ENCODE data around the gene ETFA. TPM values are rescaled to one million over a fixed set of nuclear protein-coding genes. Genes with fewer than 3 reads are reported as not detected.

Gene ETFA
- total RNA-seq, 1 experiment from 2014 or later, result 84.4 TPM

DNA sequence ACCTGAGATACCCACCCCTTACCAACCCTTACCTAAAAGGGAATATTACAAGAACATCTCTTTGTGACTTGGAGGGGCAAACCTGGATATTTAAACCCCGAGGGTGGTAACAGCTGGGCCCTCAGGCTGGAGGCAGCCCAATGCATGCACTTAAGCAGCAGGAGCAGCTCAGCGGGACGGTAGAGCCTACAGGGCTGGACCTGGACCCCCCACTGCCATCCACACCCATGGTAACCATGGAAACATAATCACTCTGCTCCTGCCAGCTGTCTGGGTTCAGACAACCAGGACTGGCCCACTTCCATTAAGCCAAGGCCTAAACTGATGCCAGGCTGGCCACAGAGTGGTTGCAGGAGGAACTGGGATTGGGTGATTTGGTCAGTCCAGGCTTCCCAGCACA is 52.8 kb downstream of the ETFA start:
- Mint-ChIP-seq H3K9me3 (peaks cover 17% of the 10 kb centered on the region), H3K36me3 (peaks cover 49% of the 10 kb centered on the region), H3K4me1 (peaks cover 9% of the 10 kb centered on the region), H3K27me3 (ENCODE audit: low read depth) (peaks cover 4% of the 10 kb centered on the region; the same call in 1 of the 2 replicates), H3K4me3 (no peak overlapping the region), H3K27ac (no peak overlapping the region)
- CTCF ChIA-PET, result interaction anchor here (0.9 kb wide), 1 partner anchor 72 kb away, joined by 3 read pairs; no protein-coding TSS in a partner anchor
- DNase-seq (ENCODE audit: low spot score) (no peak), ATAC-seq (no peak)
- POLR2A ChIA-PET, result no interaction called here
- TF ChIP-seq ZNF423 (CRISPR knock-in tag; IDR thresholded peaks at IDR 0.05), result no peak
- TF ChIP-seq, protein P1, sequence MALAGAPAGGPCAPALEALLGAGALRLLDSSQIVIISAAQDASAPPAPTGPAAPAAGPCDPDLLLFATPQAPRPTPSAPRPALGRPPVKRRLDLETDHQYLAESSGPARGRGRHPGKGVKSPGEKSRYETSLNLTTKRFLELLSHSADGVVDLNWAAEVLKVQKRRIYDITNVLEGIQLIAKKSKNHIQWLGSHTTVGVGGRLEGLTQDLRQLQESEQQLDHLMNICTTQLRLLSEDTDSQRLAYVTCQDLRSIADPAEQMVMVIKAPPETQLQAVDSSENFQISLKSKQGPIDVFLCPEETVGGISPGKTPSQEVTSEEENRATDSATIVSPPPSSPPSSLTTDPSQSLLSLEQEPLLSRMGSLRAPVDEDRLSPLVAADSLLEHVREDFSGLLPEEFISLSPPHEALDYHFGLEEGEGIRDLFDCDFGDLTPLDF (CRISPR knock-in tag; IDR thresholded peaks at IDR 0.05), result no peak

DNA sequence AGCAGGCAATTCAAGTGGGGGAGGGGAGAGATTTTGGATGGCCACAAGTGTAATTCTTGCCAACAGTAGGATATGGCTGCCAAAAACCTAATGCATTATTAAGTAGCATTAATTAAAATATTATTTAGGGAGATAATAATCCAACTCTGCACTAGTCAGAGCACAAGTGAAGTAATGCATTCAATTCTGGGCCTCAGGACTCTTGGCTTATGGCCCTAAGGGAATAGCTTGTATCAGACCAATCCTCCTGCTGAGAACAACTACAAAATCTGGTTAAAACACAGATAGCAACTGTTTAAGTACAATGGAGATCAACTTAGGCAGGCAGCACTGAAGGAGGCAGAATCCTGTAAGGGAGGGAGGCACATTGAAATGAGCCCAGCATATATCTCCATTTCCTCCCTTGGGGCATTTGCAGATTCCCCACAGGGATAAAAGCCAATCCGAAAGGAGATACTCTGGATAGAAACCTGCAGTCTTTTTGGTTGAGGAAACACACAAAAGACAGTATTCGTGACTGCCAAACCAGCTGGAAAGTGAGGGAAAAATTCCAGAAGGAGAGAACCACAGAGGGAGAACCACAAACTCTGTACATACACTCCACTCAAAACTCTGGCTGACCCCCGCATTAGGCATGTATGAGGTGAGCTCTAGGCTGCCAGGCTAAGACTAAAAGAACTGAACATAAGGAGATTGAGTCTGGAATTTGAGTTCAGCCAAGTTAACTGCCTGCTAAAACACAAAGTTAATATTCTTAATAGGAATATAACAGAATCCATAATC is 57.4 kb downstream of the ETFA start:
- DNase-seq (ENCODE audit: low spot score) (no peak), ATAC-seq (peak; percentile 99)
- CTCF ChIA-PET, result interaction anchor here (0.6 to 1.4 kb wide), 3 partner anchors 18 to 77 kb away, joined by 3 to 5 read pairs (median 3); no protein-coding TSS in a partner anchor
- Mint-ChIP-seq H3K9me3 (no peaks in the 10 kb centered on the region; the same call in 1 of the 2 replicates), H3K36me3 (peaks cover 12% of the 10 kb centered on the region), H3K27me3 (ENCODE audit: low read depth) (no peaks in the 10 kb centered on the region), H3K4me3 (no peak overlapping the region), H3K27ac (peak overlapping the region; percentile 83), H3K4me1 (peaks cover 22% of the 10 kb centered on the region)
- TF ChIP-seq MXD4 (CRISPR knock-in tag; IDR thresholded peaks at IDR 0.05; ENCODE audit: borderline replicate concordance), result no peak
- TF ChIP-seq SMAD3 (CRISPR knock-in tag; IDR thresholded peaks at IDR 0.05; ENCODE audit: borderline replicate concordance), result no peak
- TF ChIP-seq, protein P2, sequence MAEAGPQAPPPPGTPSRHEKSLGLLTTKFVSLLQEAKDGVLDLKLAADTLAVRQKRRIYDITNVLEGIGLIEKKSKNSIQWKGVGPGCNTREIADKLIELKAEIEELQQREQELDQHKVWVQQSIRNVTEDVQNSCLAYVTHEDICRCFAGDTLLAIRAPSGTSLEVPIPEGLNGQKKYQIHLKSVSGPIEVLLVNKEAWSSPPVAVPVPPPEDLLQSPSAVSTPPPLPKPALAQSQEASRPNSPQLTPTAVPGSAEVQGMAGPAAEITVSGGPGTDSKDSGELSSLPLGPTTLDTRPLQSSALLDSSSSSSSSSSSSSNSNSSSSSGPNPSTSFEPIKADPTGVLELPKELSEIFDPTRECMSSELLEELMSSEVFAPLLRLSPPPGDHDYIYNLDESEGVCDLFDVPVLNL (CRISPR knock-in tag; IDR thresholded peaks at IDR 0.05; ENCODE audit: borderline replicate concordance, low read depth), result no peak
- TF ChIP-seq TEAD4 (CRISPR knock-in tag; IDR thresholded peaks at IDR 0.05), result no peak
- no peak for TF ChIP-seq ZBTB21 (CRISPR knock-in tag; IDR thresholded peaks at IDR 0.05; ENCODE audit: borderline replicate concordance)
- no peak for TF ChIP-seq CREB1 (CRISPR knock-in tag; IDR thresholded peaks at IDR 0.05)
- TF ChIP-seq PRRX2 (CRISPR knock-in tag; IDR thresholded peaks at IDR 0.05), result no peak
- TF ChIP-seq NFE2L1 (CRISPR knock-in tag; IDR thresholded peaks at IDR 0.05), result no peak
- TF ChIP-seq, protein P3, sequence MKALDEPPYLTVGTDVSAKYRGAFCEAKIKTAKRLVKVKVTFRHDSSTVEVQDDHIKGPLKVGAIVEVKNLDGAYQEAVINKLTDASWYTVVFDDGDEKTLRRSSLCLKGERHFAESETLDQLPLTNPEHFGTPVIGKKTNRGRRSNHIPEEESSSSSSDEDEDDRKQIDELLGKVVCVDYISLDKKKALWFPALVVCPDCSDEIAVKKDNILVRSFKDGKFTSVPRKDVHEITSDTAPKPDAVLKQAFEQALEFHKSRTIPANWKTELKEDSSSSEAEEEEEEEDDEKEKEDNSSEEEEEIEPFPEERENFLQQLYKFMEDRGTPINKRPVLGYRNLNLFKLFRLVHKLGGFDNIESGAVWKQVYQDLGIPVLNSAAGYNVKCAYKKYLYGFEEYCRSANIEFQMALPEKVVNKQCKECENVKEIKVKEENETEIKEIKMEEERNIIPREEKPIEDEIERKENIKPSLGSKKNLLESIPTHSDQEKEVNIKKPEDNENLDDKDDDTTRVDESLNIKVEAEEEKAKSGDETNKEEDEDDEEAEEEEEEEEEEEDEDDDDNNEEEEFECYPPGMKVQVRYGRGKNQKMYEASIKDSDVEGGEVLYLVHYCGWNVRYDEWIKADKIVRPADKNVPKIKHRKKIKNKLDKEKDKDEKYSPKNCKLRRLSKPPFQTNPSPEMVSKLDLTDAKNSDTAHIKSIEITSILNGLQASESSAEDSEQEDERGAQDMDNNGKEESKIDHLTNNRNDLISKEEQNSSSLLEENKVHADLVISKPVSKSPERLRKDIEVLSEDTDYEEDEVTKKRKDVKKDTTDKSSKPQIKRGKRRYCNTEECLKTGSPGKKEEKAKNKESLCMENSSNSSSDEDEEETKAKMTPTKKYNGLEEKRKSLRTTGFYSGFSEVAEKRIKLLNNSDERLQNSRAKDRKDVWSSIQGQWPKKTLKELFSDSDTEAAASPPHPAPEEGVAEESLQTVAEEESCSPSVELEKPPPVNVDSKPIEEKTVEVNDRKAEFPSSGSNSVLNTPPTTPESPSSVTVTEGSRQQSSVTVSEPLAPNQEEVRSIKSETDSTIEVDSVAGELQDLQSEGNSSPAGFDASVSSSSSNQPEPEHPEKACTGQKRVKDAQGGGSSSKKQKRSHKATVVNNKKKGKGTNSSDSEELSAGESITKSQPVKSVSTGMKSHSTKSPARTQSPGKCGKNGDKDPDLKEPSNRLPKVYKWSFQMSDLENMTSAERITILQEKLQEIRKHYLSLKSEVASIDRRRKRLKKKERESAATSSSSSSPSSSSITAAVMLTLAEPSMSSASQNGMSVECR (CRISPR knock-in tag; IDR thresholded peaks at IDR 0.05; ENCODE audit: borderline replicate concordance), result no peak
- no peak for TF ChIP-seq GRHL2 (CRISPR knock-in tag; IDR thresholded peaks at IDR 0.05; ENCODE audit: insufficient replicate concordance, severe bottlenecking)
- no peak for TF ChIP-seq CBFB (CRISPR knock-in tag; IDR thresholded peaks at IDR 0.05; ENCODE audit: low read depth)
- no peak for TF ChIP-seq JAZF1 (CRISPR knock-in tag; IDR thresholded peaks at IDR 0.05)
- TF ChIP-seq SMAD4 (CRISPR knock-in tag; IDR thresholded peaks at IDR 0.05), result no peak
- TF ChIP-seq, protein P4, sequence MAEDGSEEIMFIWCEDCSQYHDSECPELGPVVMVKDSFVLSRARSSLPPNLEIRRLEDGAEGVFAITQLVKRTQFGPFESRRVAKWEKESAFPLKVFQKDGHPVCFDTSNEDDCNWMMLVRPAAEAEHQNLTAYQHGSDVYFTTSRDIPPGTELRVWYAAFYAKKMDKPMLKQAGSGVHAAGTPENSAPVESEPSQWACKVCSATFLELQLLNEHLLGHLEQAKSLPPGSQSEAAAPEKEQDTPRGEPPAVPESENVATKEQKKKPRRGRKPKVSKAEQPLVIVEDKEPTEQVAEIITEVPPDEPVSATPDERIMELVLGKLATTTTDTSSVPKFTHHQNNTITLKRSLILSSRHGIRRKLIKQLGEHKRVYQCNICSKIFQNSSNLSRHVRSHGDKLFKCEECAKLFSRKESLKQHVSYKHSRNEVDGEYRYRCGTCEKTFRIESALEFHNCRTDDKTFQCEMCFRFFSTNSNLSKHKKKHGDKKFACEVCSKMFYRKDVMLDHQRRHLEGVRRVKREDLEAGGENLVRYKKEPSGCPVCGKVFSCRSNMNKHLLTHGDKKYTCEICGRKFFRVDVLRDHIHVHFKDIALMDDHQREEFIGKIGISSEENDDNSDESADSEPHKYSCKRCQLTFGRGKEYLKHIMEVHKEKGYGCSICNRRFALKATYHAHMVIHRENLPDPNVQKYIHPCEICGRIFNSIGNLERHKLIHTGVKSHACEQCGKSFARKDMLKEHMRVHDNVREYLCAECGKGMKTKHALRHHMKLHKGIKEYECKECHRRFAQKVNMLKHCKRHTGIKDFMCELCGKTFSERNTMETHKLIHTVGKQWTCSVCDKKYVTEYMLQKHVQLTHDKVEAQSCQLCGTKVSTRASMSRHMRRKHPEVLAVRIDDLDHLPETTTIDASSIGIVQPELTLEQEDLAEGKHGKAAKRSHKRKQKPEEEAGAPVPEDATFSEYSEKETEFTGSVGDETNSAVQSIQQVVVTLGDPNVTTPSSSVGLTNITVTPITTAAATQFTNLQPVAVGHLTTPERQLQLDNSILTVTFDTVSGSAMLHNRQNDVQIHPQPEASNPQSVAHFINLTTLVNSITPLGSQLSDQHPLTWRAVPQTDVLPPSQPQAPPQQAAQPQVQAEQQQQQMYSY (CRISPR knock-in tag; IDR thresholded peaks at IDR 0.05), result no peak
- POLR2A ChIA-PET, result interaction anchor here (0.6 kb wide), 1 partner anchor 56 kb away, joined by 6 read pairs; no protein-coding TSS in a partner anchor
